Duodenal mucosa (tissue), 2 donors: ENCODE results near the gene SMPX.

Experiments used
- H3K27ac ChIP-seq: one replicate; pipeline ENCODE4 v1.7.0; 2013; ENCODE audit warnings: low read depth, low read length
- H3K27me3 ChIP-seq, 2 donors: one replicate each; pipeline ENCODE4 v1.7.0; 2013; ENCODE audit warnings: low read length in 2 of 2, control low read depth in 1 of 2; ENCODE audit not compliant: insufficient read depth in 2 of 2, control insufficient read depth in 1 of 2
- H3K36me3 ChIP-seq, 2 donors: one replicate each; pipeline ENCODE4 v1.7.0; 2013; ENCODE audit warnings: low read length in 2 of 2, control low read depth in 1 of 2; ENCODE audit not compliant: insufficient read depth in 2 of 2, control insufficient read depth in 1 of 2
- H3K4me1 ChIP-seq, 2 donors: one replicate each; pipeline ENCODE4 v1.7.0; 2013; ENCODE audit warnings: low read length in 2 of 2, control low read depth in 1 of 2; ENCODE audit not compliant: insufficient read depth in 2 of 2, control insufficient read depth in 1 of 2
- H3K4me3 ChIP-seq, 2 donors: one replicate each; pipeline ENCODE4 v1.7.0; 2013; ENCODE audit warnings: low read length in 2 of 2, low read depth in 1 of 2
- H3K9ac ChIP-seq, 2 donors: one replicate each; pipeline ENCODE4 v1.7.0; 2013; ENCODE audit warnings: low read length in 2 of 2, low read depth in 1 of 2
- H3K9me3 ChIP-seq, 2 donors: one replicate each; pipeline ENCODE4 v1.7.0; 2013; ENCODE audit warnings: low read length in 2 of 2, control low read depth in 1 of 2; ENCODE audit not compliant: control insufficient read depth in 1 of 2

The SMPX gene

GRCh38 chrX:21662761-21663160, 95.2 kb downstream of the SMPX start:
- no peak overlapping the region for H3K9ac ChIP-seq
- no peaks in the 10 kb centered on the region for H3K4me1 ChIP-seq
- no peaks in the 10 kb centered on the region for H3K36me3 ChIP-seq
- H3K27ac ChIP-seq: no peak overlapping the region
- no peaks in the 10 kb centered on the region for H3K27me3 ChIP-seq
- H3K9me3 ChIP-seq: no peaks in the 10 kb centered on the region
- H3K4me3 ChIP-seq: no peak overlapping the region

GRCh38 chrX:21661316-21661715, 96.6 kb downstream of the SMPX start:
- Histone ChIP-seq H3K27me3 (no peaks in the 10 kb centered on the region), H3K4me1 (no peaks in the 10 kb centered on the region), H3K9me3 (no peaks in the 10 kb centered on the region), H3K27ac (no peak overlapping the region), H3K9ac (no peak overlapping the region), H3K4me3 (no peak overlapping the region), H3K36me3 (no peaks in the 10 kb centered on the region)

- H3K27ac ChIP-seq: no peak overlapping the region
- no peak overlapping the region for H3K9ac ChIP-seq
- H3K4me3 ChIP-seq: no peak overlapping the region
- no peaks in the 10 kb centered on the region for H3K4me1 ChIP-seq
- no peaks in the 10 kb centered on the region for H3K36me3 ChIP-seq
- H3K27me3 ChIP-seq: no peaks in the 10 kb centered on the region
- H3K9me3 ChIP-seq: no peaks in the 10 kb centered on the region
These were observed 97.8 kb downstream of the SMPX start for GRCh38 chrX:21660156-21660555.

- Histone ChIP-seq H3K36me3 (no peaks in the 10 kb centered on the region), H3K27ac (no peak overlapping the region), H3K9me3 (no peaks in the 10 kb centered on the region), H3K27me3 (no peaks in the 10 kb centered on the region), H3K4me1 (no peaks in the 10 kb centered on the region), H3K4me3 (peak overlapping the region; percentile 60 to 67), H3K9ac (peak overlapping the region in 1 of 2 donors; percentile 65)
These were observed 98.6 kb downstream of the SMPX start for GRCh38 chrX:21659320-21659719.

- H3K4me3 ChIP-seq: peak overlapping the region; percentile 60 to 67
- no peaks in the 10 kb centered on the region for H3K36me3 ChIP-seq
- H3K9ac ChIP-seq: peak overlapping the region in 1 of 2 donors; percentile 65
- H3K9me3 ChIP-seq: no peaks in the 10 kb centered on the region
- no peaks in the 10 kb centered on the region for H3K4me1 ChIP-seq
- H3K27ac ChIP-seq: no peak overlapping the region
- H3K27me3 ChIP-seq: no peaks in the 10 kb centered on the region
These were observed 99.2 kb downstream of the SMPX start for GRCh38 chrX:21658746-21659145.

- Histone ChIP-seq H3K9ac (peak within 1 kb of the TSS in 1 of 2 donors; percentile 65), H3K36me3 (no peaks in the 10 kb centered on the region), H3K4me1 (no peaks in the 10 kb centered on the region), H3K27me3 (no peaks in the 10 kb centered on the region), H3K4me3 (peak within 1 kb of the TSS; percentile 60 to 67), H3K9me3 (no peaks in the 10 kb centered on the region), H3K27ac (no peak within 1 kb of the TSS)
These were observed 99.7 kb downstream of the SMPX start, which contains the start of gene KLHL34 for GRCh38 chrX:21658152-21658737. TSS of gene KLHL34 (minus strand) at chrX:21658330. CDS start at chrX:21657788, 542 bp downstream.

- Histone ChIP-seq H3K27ac (no peak overlapping the region), H3K9me3 (no peaks in the 10 kb centered on the region), H3K4me1 (no peaks in the 10 kb centered on the region), H3K36me3 (no peaks in the 10 kb centered on the region), H3K9ac (no peak overlapping the region), H3K4me3 (peak overlapping the region in 1 of 2 donors; percentile 60), H3K27me3 (no peaks in the 10 kb centered on the region)
These were observed 100.4 kb downstream of the SMPX start for GRCh38 chrX:21657318-21658151.

GRCh38 chrX:21656587-21657317, 101.2 kb downstream of the SMPX start:
- H3K27ac ChIP-seq: no peak overlapping the region
- no peak overlapping the region for H3K4me3 ChIP-seq
- H3K36me3 ChIP-seq: no peaks in the 10 kb centered on the region
- H3K9me3 ChIP-seq: no peaks in the 10 kb centered on the region
- H3K27me3 ChIP-seq: no peaks in the 10 kb centered on the region
- no peaks in the 10 kb centered on the region for H3K4me1 ChIP-seq
- H3K9ac ChIP-seq: no peak overlapping the region
